GM19240 (cell line): ENCODE results near the gene DDAH1.

Experiments used
- DNase-seq: peaks from one replicate; pipeline ENCODE4 v3.0.0; 2011; ENCODE audit warnings: low spot score; ENCODE audit not compliant: insufficient read length

Gene DDAH1

DNA sequence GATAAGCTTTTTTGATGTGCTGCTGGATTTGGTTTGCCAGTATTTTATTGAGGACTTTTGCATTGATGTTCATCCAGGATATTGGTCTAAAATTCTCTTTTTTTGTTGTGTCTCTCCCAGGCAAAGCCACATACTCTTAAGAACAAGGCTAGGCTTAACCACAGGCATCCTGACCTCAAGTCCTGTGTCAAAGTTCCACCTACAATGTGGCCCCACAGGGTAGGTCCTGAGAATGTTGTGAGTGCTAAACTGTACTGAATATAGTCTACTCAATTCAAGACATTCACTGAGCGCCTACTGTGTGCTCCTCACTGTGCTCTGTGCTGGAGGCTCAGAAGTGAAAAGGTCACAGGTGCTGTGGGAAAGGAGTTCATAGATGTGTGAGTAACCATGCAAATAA, 20.6 kb downstream of the DDAH1 start:
- DNase-seq = no peak

DNA sequence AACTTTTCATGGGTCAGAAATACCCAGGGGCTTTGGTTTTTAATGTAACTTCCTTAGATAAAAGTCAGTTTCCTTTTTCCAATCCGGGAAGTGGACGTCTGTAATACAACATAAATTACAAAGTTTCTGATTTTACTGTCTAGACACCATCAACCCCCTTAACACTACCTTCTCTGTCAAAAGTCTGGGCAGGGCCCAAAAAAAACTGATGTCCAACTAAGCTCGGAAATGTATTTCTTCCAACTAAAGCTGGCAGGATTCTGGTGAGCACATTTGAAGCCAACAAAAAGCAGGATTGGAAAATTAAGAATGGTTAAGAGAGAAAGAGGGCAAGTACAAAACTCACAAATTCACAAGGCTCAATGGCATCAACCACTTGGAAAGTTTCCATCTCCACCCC, 24.3 kb downstream of the DDAH1 start:
- DNase-seq = no peak

GRCh38 chr1:85438353-85438752, 26.6 kb downstream of the DDAH1 start:
- DNase-seq = no peak

GRCh38 chr1:85437139-85437538, 27.8 kb downstream of the DDAH1 start:
- no peak for DNase-seq

GRCh38 chr1:85433096-85433495, 31.9 kb downstream of the DDAH1 start:
- no peak for DNase-seq

DNA sequence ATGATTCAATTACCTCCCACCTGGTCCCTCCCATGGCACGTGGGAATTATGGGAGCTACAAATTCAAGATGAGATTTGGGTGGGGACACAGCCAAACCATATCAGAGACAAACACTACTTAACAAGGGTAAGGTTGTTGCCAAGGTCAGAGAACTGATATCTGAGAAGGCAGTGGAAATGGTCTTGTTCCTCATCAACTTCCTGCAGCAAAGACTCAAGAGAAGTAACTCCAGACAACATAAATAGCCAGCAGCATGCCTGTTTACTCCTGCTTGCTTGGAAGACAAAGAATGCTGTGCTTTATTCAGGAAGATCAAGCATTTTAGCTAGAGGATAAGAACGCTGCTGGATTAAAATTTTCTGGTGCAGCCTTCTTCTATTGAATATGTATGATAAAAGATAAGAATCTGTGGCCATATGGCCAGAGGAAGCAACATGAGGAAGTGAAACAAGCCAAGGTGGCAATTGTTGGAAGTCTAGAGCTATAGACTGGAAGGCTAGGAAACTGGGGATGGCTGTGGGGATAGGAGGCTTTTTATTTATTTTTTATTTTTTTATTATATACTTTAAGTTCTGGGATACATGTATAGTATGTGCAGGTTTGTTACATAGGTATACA, 36.4 kb downstream of the DDAH1 start:
- no peak for DNase-seq

DNA sequence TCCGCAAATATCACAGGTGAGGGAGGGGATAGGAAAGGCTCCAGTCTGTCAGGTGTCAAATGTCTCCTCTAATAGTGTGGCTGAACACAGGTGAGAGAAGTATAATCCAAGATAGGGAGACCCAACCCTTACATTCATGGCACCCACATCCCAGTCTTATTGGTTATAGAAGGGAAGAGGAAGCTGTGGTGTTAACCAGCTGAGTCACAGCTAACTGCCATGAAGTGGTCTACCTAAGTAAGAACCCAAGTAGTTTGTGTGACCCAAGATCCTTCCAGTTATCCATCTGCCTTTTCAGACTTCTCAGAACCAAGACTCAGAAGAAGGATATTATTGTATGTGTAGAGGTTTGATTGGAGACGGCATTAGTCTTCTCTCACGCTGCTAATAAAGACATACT, 37.1 kb downstream of the DDAH1 start:
- DNase-seq = no peak

DNA sequence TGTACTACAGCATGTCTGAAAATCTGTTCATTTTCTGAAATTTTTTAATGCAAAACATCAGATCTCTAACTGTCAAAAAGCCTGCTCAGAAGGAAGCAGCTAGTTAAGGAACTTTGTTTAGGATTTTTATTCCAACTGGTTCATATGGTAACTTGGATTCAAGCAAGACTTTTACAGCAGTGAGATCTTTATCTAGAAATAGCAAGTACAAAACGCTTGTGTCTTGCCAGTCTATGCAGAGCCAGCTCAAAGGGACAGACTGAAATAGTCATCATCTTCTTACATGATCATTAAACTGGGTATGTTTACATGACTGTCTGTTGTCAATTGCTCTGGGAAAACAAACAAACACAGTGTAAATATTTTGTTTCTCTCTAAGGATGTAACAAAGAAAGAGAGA, 37.6 kb downstream of the DDAH1 start:
- no peak for DNase-seq

DNA sequence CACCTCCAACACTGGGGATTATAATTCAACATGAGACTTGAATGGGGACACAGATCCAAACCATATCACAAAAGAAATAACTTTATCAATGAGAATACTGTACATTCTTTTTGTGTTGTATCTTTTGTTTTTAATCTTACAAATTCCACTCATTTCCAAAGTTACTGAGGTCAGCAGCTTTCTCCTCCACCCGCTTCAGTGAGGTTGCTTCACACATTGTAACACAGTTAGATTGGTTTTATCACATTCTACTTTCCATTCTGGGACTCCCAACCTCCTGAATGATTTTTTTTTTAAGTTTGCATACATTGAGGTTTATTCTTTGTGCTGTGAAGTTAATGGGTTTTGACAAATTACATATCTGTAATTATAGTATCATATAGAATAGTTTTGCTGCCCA, 43.8 kb downstream of the DDAH1 start:
- DNase-seq = no peak

DNA sequence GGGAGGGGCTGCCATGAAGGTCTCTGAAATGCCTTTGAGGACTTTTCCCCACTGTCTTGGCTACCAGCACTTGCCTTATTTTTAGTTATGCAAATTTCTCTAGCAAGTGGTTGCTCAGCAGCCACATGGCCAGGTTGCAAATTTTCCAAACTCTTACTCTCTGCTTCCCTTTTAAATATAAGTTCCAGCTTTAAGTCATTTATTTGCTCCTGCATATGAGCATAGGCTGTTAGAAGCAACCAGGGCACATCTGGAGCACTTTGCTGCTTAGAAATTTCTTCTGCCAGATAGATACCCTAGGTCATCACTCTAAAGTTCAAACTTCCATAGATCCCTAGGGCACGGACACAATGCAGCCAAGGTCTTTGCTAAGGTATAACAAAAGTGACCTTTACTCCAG, 44.8 kb downstream of the DDAH1 start:
- DNase-seq = no peak

- no peak for DNase-seq
These were observed 47.1 kb downstream of the DDAH1 start for GRCh38 chr1:85417876-85418275.

DNA sequence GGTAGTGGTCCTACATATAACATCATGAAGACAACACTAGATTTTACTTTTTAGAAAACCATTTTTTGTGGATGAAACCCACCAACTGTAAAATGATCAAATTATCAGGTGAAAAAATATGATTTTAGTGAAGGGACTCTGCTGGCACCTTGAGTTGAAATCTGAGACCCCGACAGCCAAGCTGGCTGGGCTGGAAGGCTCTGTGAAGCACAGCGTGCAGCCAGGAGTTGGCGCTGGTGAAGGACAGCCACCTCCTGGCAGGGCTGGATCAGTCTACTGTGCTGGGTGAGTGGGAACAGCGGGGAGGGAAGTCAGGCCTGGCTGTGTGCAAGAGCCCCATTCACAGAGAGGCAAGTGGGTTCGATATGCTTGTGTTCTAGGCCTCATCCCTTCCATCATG, 47.9 kb downstream of the DDAH1 start:
- no peak for DNase-seq

- DNase-seq = no peak
These were observed 51.8 kb downstream of the DDAH1 start for GRCh38 chr1:85413169-85413568.

DNA sequence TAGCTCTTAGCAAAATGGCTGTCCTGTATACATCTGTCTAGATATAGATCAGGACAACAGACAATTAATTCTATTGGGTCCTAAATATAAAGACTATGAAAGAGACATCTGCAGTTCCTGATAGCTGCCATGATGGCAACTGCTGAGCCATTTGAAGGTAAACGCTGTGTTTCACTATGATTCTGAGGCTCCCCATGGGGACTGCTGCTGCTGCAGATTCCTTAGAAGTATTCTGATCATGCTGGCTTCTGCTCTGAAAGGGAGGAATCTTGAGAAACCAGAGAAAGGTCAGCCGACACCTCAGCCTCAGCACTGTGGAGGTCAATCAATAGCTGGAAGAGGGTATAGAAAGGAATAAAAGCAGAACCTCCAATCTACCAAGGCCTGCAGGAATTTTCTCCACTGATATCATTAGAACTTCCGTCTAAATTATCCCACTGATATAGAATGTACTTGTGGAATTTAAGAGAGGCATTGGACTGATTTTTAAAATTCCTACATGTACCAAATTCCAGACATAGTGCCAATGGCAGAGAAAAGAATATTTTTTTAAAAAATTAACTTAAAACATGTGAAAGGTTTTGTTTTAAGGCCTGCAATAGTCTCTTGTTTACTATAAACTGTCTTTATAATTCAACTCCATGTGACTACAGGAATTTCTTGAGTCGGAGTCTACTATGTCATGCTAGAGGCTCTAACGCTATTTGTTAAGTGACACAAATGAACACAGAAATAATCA, 53.2 kb downstream of the DDAH1 start:
- DNase-seq = no peak

GRCh38 chr1:85409516-85409915, 55.4 kb downstream of the DDAH1 start:
- no peak for DNase-seq

GRCh38 chr1:85407746-85408377, 57.1 kb downstream of the DDAH1 start:
- DNase-seq = no peak

DNA sequence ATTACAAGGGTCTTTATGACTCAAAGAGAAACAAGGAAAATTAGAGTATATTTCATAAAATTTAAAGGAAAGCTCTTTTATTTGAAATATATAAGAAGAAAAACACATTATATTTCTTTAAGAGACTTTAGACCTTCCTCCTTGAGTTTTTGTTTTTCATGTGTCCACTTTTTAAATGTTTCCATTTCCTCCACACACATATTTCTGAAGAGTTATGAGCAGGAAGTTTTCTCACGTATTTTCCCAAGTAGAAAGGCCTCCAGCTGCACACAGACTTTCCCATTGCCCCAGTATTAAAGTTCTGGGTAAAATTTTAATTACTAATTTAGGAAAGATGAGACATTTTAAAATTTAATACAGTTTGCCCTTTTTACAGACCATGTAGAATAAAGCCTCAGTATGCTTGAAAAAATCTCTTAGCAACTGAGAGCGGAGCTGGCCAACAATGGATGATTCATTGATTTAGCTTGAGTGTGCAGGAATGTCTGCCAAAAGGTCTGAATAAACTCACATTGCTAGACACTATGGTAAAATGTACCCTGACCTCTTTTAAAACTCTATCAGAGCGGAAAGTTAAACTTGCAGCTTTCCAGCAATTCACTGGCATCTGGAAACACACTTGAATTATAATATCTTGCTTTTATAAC, 57.9 kb downstream of the DDAH1 start:
- DNase-seq = no peak

DNA sequence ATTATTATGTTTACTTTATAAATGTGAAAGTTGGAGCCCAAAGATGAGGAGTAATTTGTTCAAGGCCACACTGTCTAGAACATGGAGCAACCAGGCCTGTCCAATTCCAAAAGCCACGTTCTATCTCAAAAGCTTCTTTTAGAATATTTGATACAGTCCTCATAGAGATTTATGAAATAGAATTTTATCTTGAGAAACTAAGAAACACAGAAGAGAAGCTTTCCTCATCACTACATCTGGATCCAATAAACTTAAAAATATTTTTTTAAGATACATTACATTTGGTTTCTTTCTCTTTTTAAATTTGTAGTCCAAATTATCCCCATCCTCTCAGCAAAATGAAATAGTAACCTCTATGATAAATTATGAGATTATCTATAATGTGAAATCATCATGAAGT, 58.9 kb downstream of the DDAH1 start:
- no peak for DNase-seq

DNA sequence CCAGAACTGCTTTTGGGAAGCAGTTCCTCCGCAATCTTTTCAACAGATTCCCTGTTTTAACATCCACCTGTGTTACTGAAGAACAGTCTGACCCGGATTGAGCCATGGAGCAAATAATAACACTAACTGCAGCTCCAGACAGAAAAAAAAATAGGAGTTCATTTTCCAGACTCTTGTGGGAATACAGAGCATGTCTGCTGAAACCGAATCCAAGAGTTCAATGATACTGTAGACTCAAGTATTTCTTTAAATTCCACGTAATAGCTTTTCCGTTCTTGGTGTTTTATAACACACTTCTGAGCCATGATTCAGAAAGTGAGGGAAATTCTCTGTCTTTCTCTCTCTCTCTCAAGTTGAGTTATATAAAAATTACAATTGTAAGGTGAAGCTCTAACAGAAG, 60.6 kb downstream of the DDAH1 start:
- no peak for DNase-seq

DNA sequence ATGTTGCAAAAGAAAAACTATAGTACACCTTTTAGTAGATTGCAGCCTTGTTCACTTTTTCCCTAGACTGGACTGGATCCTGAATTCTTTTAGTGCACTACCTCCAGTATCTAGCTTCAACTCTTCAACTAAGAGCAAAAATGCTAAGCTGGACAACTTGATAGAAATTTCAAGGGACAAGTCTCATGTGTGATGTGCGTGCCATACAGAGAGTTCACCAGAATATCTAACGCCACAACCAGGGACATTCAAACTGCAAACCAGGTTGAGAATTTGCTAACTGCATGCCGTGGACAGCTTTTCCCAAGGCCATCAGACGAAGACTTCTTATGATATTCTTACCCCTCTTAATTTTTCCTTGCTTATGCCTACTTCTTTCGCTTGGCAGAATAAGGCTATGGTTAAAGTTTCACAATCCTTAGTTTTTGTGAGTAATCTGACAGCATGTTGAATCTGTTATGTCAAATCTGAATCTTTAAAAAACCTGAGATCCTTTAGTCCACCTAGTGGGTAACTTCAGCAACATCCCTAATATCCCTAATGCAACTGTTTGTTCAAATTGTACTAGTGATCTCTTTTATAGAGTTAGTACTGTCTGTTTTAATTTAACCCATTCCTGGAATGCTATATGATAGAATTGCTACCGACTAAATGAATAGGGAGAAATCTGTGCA, 66.4 kb downstream of the DDAH1 start:
- no peak for DNase-seq

DNA sequence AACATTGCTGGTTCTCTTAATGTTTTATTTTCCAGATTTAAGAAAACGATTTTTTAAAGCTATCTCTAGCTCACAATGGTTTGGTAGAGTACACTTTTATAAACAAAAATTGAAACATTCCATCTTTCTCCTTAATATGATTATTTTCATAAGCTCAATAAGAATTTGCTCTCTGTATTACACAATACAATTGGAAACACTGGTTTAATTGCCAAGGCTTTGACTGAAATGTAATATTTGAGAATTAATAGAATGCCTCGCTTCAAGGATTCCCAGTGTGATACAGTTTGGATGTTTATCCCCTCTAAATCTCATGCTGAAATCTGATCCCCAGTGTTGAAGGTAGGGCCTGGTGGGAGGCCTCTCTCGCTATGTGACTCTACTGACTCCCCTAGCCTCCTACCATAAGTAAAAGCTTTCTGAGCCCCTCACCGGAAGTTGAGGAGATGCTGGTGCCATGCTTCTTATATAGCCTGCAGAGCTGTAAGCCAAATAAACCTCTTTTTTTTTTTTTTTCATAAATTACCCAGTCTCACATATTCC, 67.4 kb downstream of the DDAH1 start:
- DNase-seq = no peak

DNA sequence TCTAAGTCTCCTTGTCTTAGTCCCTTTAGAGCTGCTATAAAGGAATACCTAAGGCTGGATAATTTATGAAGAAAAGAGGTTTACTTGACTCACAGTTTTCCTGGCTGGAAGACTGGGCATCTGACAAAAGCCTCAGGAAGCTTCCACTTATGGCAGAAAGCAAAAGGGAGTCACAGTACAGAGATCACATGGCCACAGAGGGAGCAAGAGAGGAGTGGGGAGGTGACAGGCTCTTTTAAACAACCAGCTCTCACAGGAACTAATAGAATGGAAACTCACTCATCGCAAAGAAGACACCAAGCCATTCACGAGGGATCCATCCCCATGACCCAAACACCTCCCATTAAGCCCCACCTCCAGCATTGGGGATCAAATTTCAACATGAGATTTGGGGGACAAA, 68.8 kb downstream of the DDAH1 start:
- no peak for DNase-seq
